ENCODE results near the gene CLEC16A. TPM values are rescaled to one million over a fixed set of nuclear protein-coding genes. Genes with fewer than 3 reads are reported as not detected.
A peak's percentile ranks its signal among the peaks of the same experiment; 100 is the strongest.

CLEC16A gene
- total and polyA plus RNA-seq, 7 experiments from 2014 or later: 14.7 to 38.2 (median 31.8) TPM

GRCh38 chr16:11188801-11189740 lies 244.7 kb downstream of the CLEC16A start:
- ChIA-PET POLR2A (interaction anchor here (1.5 kb wide), 1 partner anchor 66 kb away, joined by 4 read pairs; no protein-coding TSS in a partner anchor), CTCF (interaction anchor here (0.6 kb wide), 1 partner anchor 152 kb away, joined by 3 read pairs; no protein-coding TSS in a partner anchor)
- Histone ChIP-seq H3K36me3 (ENCODE audit: control insufficient read depth in 2 of 3, insufficient read depth in 3 of 3, low read length in 3 of 3) (no peaks in the 10 kb centered on the region), H3K9me3 (ENCODE audit: control insufficient read depth in 2 of 3, low read length in 3 of 3) (no peaks in the 10 kb centered on the region), H3K4me1 (ENCODE audit: control insufficient read depth in 2 of 2, insufficient read depth in 2 of 2, low read length in 2 of 2) (no peaks in the 10 kb centered on the region), H3K4me3 (ENCODE audit: low read length) (no peak overlapping the region), H3K27ac (ENCODE audit: low read depth, low read length) (no peak overlapping the region), H3K27me3 (ENCODE audit: control insufficient read depth in 2 of 2, insufficient read depth in 2 of 2, low read length in 2 of 2) (no peaks in the 10 kb centered on the region)
- intact Hi-C loops (cut with micrococcal nuclease): no loop called here
- Mint-ChIP-seq H3K27ac (peak overlapping the region in 3 of 9 donors; percentile 22 to 78 (median 70)), H3K27me3 (no peaks in the 10 kb centered on the region), H3K36me3 (peaks cover 0 to 14% (median 0%) of the 10 kb centered on the region in 5 donors), H3K4me3 (no peak overlapping the region), H3K9me3 (no peaks in the 10 kb centered on the region), H3K4me1 (peaks cover 0 to 54% (median 0%) of the 10 kb centered on the region in 7 donors)
- DNase-seq (no peak), ATAC-seq (no peak)

GRCh38 chr16:11190588-11191560 lies 246.5 kb downstream of the CLEC16A start:
- Histone ChIP-seq H3K9me3 (ENCODE audit: control insufficient read depth in 2 of 3, low read length in 3 of 3) (no peaks in the 10 kb centered on the region), H3K36me3 (ENCODE audit: control insufficient read depth in 2 of 3, insufficient read depth in 3 of 3, low read length in 3 of 3) (no peaks in the 10 kb centered on the region), H3K27ac (ENCODE audit: low read depth, low read length) (no peak overlapping the region), H3K4me1 (ENCODE audit: control insufficient read depth in 2 of 2, insufficient read depth in 2 of 2, low read length in 2 of 2) (no peaks in the 10 kb centered on the region), H3K27me3 (ENCODE audit: control insufficient read depth in 2 of 2, insufficient read depth in 2 of 2, low read length in 2 of 2) (no peaks in the 10 kb centered on the region), H3K4me3 (ENCODE audit: low read length) (no peak overlapping the region)
- H3K36me3 Mint-ChIP-seq: peaks cover 0 to 18% (median 3%) of the 10 kb centered on the region in 5 donors
- H3K27ac Mint-ChIP-seq: peak overlapping the region in 3 of 9 donors; percentile 25 to 58 (median 55)
- intact Hi-C loops (cut with micrococcal nuclease): no loop called here
- CTCF ChIA-PET: no interaction called here
- no peak overlapping the region for H3K4me3 Mint-ChIP-seq
- DNase-seq (no peak), ATAC-seq (no peak)
- POLR2A ChIA-PET: interaction anchor here (0.7 kb wide), 1 partner anchor 124 kb away, joined by 3 read pairs; no protein-coding TSS in a partner anchor
- H3K9me3 Mint-ChIP-seq: no peaks in the 10 kb centered on the region
- H3K4me1 Mint-ChIP-seq: peaks cover 8 to 64% (median 12%) of the 10 kb centered on the region in 7 donors
- H3K27me3 Mint-ChIP-seq: no peaks in the 10 kb centered on the region

- Histone ChIP-seq H3K4me1 (ENCODE audit: control insufficient read depth in 2 of 2, insufficient read depth in 2 of 2, low read length in 2 of 2) (no peaks in the 10 kb centered on the region), H3K36me3 (ENCODE audit: control insufficient read depth in 2 of 3, insufficient read depth in 3 of 3, low read length in 3 of 3) (no peaks in the 10 kb centered on the region), H3K4me3 (ENCODE audit: low read length) (no peak overlapping the region), H3K27ac (ENCODE audit: low read depth, low read length) (no peak overlapping the region), H3K27me3 (ENCODE audit: control insufficient read depth in 2 of 2, insufficient read depth in 2 of 2, low read length in 2 of 2) (no peaks in the 10 kb centered on the region), H3K9me3 (ENCODE audit: control insufficient read depth in 2 of 3, low read length in 3 of 3) (no peaks in the 10 kb centered on the region)
- Mint-ChIP-seq H3K27ac (peak overlapping the region in 5 of 9 donors; percentile 22 to 78 (median 70)), H3K36me3 (peaks cover 0 to 20% (median 3%) of the 10 kb centered on the region in 5 donors), H3K9me3 (no peaks in the 10 kb centered on the region), H3K4me1 (peaks cover 8 to 69% (median 12%) of the 10 kb centered on the region in 7 donors), H3K4me3 (no peak overlapping the region), H3K27me3 (no peaks in the 10 kb centered on the region)
- POLR2A ChIA-PET: no interaction called here
- intact Hi-C loops (cut with micrococcal nuclease): no loop called here
- CTCF ChIA-PET: no interaction called here
- no peak for DNase-seq
- ATAC-seq: no peak
Measured at GRCh38 chr16:11191665-11192064, 247.3 kb downstream of the CLEC16A start.

- Histone ChIP-seq H3K9me3 (ENCODE audit: control insufficient read depth in 2 of 3, low read length in 3 of 3) (no peaks in the 10 kb centered on the region), H3K4me1 (ENCODE audit: control insufficient read depth in 2 of 2, insufficient read depth in 2 of 2, low read length in 2 of 2) (no peaks in the 10 kb centered on the region), H3K4me3 (ENCODE audit: low read length) (no peak overlapping the region), H3K27ac (ENCODE audit: low read depth, low read length) (no peak overlapping the region), H3K36me3 (ENCODE audit: control insufficient read depth in 2 of 3, insufficient read depth in 3 of 3, low read length in 3 of 3) (no peaks in the 10 kb centered on the region), H3K27me3 (ENCODE audit: control insufficient read depth in 2 of 2, insufficient read depth in 2 of 2, low read length in 2 of 2) (no peaks in the 10 kb centered on the region)
- no peaks in the 10 kb centered on the region for H3K27me3 Mint-ChIP-seq
- no peaks in the 10 kb centered on the region for H3K9me3 Mint-ChIP-seq
- ChIA-PET POLR2A (interaction anchor here (1.2 kb wide), 1 partner anchor 62 kb away, joined by 3 read pairs; the partner anchor contains the start of gene SOCS1), CTCF (no interaction called here)
- DNase-seq (no peak), ATAC-seq (no peak)
- peaks cover 8 to 77% (median 19%) of the 10 kb centered on the region in 7 donors for H3K4me1 Mint-ChIP-seq
- H3K4me3 Mint-ChIP-seq: no peak overlapping the region
- peak overlapping the region in 2 of 9 donors; percentile 48 to 54 for H3K27ac Mint-ChIP-seq
- H3K36me3 Mint-ChIP-seq: peaks cover 0 to 22% (median 3%) of the 10 kb centered on the region in 5 donors
- intact Hi-C loops (cut with micrococcal nuclease): no loop called here
Measured at GRCh38 chr16:11193494-11193893, 249.1 kb downstream of the CLEC16A start.

GRCh38 chr16:11194913-11195312 lies 250.5 kb downstream of the CLEC16A start:
- intact Hi-C loops (cut with micrococcal nuclease): no loop called here
- H3K27ac Mint-ChIP-seq: peak overlapping the region in 3 of 9 donors; percentile 29 to 51 (median 30)
- H3K36me3 Mint-ChIP-seq: peaks cover 0 to 20% (median 3%) of the 10 kb centered on the region in 5 donors
- H3K9me3 Mint-ChIP-seq: no peaks in the 10 kb centered on the region
- ChIA-PET POLR2A (interaction anchor here (0.6 to 0.7 kb wide), 2 partner anchors 84 to 519 kb away, joined by 3 read pairs; no protein-coding TSS in a partner anchor), CTCF (interaction anchor here (1.0 kb wide), 1 partner anchor 161 kb away, joined by 3 read pairs; no protein-coding TSS in a partner anchor)
- ATAC-seq (no peak), DNase-seq (no peak)
- Histone ChIP-seq H3K36me3 (ENCODE audit: control insufficient read depth in 2 of 3, insufficient read depth in 3 of 3, low read length in 3 of 3) (no peaks in the 10 kb centered on the region), H3K9me3 (ENCODE audit: control insufficient read depth in 2 of 3, low read length in 3 of 3) (no peaks in the 10 kb centered on the region), H3K4me3 (ENCODE audit: low read length) (no peak overlapping the region), H3K27me3 (ENCODE audit: control insufficient read depth in 2 of 2, insufficient read depth in 2 of 2, low read length in 2 of 2) (no peaks in the 10 kb centered on the region), H3K27ac (ENCODE audit: low read depth, low read length) (no peak overlapping the region), H3K4me1 (ENCODE audit: control insufficient read depth in 2 of 2, insufficient read depth in 2 of 2, low read length in 2 of 2) (no peaks in the 10 kb centered on the region)
- H3K4me1 Mint-ChIP-seq: peaks cover 8 to 80% (median 19%) of the 10 kb centered on the region in 7 donors
- no peaks in the 10 kb centered on the region for H3K27me3 Mint-ChIP-seq
- peak overlapping the region in 2 of 10 donors; percentile 25 to 39 for H3K4me3 Mint-ChIP-seq

GRCh38 chr16:11196286-11196828 lies 252.0 kb downstream of the CLEC16A start:
- POLR2A ChIA-PET: interaction anchor here (0.6 kb wide), 1 partner anchor 131 kb away, joined by 3 read pairs; no protein-coding TSS in a partner anchor

More at GRCh38 chr16:11196286-11196828, 252.0 kb downstream of the CLEC16A start:
- no peaks in the 10 kb centered on the region for H3K9me3 ChIP-seq (ENCODE audit: control insufficient read depth in 2 of 3, low read length in 3 of 3)
- no peaks in the 10 kb centered on the region for H3K27me3 Mint-ChIP-seq
- DNase-seq (no peak), ATAC-seq (no peak)
- intact Hi-C loops (cut with micrococcal nuclease): no loop called here
- H3K4me1 Mint-ChIP-seq: peaks cover 8 to 75% (median 23%) of the 10 kb centered on the region in 7 donors
- H3K27ac Mint-ChIP-seq: no peak overlapping the region
- H3K4me3 ChIP-seq (ENCODE audit: low read length): no peak overlapping the region
- no peaks in the 10 kb centered on the region for H3K9me3 Mint-ChIP-seq
- H3K36me3 Mint-ChIP-seq: peaks cover 0 to 18% (median 3%) of the 10 kb centered on the region in 5 donors
- no peaks in the 10 kb centered on the region for H3K27me3 ChIP-seq (ENCODE audit: control insufficient read depth in 2 of 2, insufficient read depth in 2 of 2, low read length in 2 of 2)
- H3K4me3 Mint-ChIP-seq: no peak overlapping the region
- CTCF ChIA-PET: interaction anchor here (0.5 kb wide), 1 partner anchor 211 kb away, joined by 4 read pairs; no protein-coding TSS in a partner anchor
- no peaks in the 10 kb centered on the region for H3K36me3 ChIP-seq (ENCODE audit: control insufficient read depth in 2 of 3, insufficient read depth in 3 of 3, low read length in 3 of 3)
- no peak overlapping the region for H3K27ac ChIP-seq (ENCODE audit: low read depth, low read length)
- H3K4me1 ChIP-seq (ENCODE audit: control insufficient read depth in 2 of 2, insufficient read depth in 2 of 2, low read length in 2 of 2): no peaks in the 10 kb centered on the region
